HG03354 (cell line): ENCODE measurements around the gene ARHGAP24.
A peak's percentile ranks its signal among the peaks of the same experiment; 100 is the strongest.
"Not testable (repeated sequence)": the region's sequence is repeated elsewhere in the genome, so short reads cannot be mapped to it uniquely, and the experiment has no call there.

ENCODE experiments used
- ATAC-seq: cut with Tn5 transposase; IDR thresholded peaks from one replicate; pipeline ENCODE4 v1.9.1; 2021; ENCODE audit warnings: mild to moderate bottlenecking; ENCODE audit not compliant: unreplicated experiment, poor library complexity, severe bottlenecking

ARHGAP24 gene

GRCh38 chr4:85632981-85633380, 158.0 kb downstream of the ARHGAP24 start:
- ATAC-seq, result no peak

GRCh38 chr4:85637778-85638177, 162.8 kb downstream of the ARHGAP24 start:
- ATAC-seq, result no peak

DNA sequence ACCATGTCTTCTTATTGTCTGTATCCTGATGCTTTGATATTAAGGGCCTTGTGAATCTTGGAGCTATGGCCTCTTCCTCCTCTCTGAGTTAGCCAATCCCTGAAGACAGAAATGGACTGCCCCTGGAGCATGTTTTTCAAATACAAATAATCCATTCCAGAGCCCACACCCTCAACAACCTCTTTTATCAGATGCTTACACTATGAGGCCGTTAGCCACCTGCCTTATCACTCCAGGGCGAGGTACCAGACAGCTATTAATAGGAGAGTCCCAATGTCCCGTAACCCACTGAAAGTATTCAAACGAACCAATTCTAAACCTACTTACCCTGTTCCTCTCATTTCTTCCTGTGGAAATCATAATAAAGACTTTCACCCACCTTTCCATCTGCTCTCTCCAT, 165.0 kb downstream of the ARHGAP24 start:
- ATAC-seq, result no peak

- peak; percentile 76 for ATAC-seq
These were observed 167.6 kb downstream of the ARHGAP24 start for GRCh38 chr4:85642356-85643100.

DNA sequence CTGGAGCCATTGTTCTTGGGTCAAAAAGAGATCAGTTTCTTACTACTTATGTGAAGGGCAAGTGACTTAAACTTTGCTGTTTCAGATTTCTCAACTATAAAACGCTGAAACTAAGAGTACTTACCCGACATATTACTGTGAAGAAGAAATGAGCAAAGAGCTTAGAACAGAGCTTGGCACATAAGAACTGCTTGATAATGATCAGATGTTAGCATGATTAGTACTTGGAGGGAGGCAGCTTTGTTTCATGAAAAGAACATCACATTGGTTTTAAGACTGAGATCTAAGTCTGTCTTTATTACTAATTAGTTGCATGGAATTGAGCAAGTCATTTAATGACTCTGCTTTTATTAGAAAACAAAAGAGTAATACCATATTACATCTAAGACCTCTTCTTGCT, 169.1 kb downstream of the ARHGAP24 start:
- ATAC-seq, result no peak

DNA sequence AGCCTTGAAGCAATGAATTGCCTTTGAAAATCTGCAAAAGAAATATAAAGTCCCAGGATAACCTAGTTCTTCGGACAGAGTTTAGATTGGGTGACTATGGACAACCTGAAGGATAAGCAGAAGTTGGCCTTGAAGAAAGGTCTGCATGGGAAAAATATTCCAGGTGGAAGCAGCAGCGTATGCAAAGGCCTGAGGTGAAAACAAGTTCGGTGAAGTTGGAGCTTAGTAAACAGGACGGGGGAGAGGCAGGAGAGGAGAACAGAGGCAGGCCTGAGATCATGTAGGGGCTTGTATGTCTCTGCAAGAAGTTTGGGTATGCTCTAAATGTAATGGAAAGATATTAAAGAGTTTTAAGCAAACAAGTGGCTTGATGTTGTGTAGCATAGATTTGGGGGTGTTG, 176.0 kb downstream of the ARHGAP24 start:
- no peak for ATAC-seq

- no peak for ATAC-seq
These were observed 182.0 kb downstream of the ARHGAP24 start for GRCh38 chr4:85656759-85657505.

DNA sequence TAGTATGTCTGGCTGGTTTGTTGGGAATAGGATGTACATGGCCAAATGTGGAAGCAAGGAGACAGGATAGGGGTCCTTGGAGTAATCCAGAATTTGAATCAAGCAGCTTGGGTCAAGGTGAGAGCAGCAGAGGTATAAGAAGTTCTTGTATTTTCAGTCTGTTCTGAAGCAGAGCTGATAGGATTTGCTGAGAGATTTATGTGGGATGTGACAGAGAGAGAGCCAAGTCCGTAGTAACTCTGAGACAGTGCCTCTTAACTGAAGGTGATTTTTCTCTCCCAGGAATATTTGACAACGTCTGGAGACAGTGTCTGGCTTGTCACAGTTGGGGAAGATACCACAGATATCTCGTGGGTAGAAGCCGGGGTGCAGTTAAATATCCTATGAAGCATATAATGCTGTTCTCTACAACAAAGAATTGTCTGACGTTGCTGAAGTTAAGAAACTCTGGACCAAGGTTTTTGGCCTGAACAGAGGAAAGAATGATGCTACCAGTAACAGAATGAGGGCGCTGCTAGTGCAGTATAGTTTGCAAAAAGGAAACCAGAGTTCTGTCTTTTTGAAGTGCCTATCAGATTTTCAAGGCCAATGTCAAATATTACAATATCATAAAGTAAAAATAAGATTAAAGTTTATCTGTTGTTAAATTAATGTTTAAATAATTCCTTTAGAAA, 184.0 kb downstream of the ARHGAP24 start:
- no peak for ATAC-seq

DNA sequence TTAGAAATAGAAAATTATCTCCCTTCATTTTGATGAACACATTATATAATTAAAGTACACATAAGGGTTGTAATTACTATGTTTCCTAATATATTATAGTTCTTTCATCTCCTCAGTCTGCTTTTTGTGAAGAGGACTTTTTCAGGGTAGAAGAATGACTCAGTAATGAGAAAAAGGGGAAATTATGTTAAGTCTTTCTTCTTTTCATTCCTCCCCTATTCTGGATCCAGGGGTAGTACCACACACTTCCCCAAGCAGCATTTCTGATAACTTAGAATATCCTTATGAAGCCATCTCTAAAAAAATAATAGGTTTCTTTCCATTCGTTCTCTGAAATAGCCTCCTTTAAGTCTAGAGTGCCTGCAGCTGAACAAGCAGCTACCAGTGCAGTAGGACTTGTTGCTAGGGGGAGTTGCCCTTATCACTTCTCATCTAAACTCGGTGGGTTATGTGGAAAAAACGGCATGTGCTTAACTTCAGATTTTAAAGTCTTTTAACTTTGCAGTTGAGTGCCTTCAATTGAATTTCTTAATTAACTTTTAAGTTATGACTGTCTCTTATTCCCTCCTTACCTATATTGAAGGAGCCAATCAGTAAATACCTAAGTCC, 184.8 kb downstream of the ARHGAP24 start:
- no peak for ATAC-seq

GRCh38 chr4:85666625-85667024, 191.7 kb downstream of the ARHGAP24 start:
- ATAC-seq, result not testable (repeated sequence)

GRCh38 chr4:85669204-85669603, 194.3 kb downstream of the ARHGAP24 start:
- no peak for ATAC-seq

GRCh38 chr4:85669992-85670548, 195.1 kb downstream of the ARHGAP24 start:
- no peak for ATAC-seq

DNA sequence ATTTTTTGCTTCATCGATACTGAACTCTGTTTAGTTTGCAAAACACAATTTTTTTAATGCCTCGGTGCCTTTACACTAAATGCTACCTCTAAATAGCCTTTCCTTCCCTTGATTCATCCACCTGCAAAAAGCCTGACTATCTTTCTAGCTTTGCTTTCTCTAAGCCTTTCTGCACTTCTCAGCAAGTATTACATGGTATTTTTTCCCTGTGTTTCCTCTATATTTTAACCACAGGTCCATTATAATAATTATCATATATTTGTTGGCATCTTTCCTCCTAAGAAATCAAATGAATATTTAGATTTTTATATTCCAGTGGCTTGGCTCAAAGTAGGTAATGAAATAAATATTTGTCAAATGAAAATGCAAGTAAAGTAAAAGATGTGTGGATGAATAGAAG, 196.2 kb downstream of the ARHGAP24 start:
- no peak for ATAC-seq

GRCh38 chr4:85672116-85672515, 197.2 kb downstream of the ARHGAP24 start:
- ATAC-seq, result no peak

DNA sequence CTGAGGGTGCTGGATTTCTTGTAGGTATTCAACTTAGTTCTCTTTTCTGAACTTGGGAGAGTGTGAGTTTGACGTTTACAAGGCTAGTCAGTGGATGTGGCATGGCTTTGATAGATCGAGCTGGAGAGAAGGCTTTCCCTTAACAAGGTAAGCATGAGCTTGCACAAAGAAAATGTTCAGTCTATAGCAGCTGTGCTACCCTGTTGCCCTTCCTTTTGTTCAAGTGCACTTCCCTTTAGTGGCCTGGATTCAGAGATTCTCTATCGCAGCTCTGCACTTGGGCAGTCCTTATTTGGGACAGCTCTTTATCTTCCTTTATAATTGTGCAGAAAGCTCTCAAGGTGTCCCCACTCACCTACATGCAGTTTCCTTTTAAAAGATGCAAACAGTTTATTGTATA, 198.0 kb downstream of the ARHGAP24 start:
- ATAC-seq, result no peak

- ATAC-seq, result no peak
These were observed 198.6 kb downstream of the ARHGAP24 start for GRCh38 chr4:85673540-85673939.

- ATAC-seq, result no peak
These were observed 200.4 kb downstream of the ARHGAP24 start for GRCh38 chr4:85675076-85676049.

DNA sequence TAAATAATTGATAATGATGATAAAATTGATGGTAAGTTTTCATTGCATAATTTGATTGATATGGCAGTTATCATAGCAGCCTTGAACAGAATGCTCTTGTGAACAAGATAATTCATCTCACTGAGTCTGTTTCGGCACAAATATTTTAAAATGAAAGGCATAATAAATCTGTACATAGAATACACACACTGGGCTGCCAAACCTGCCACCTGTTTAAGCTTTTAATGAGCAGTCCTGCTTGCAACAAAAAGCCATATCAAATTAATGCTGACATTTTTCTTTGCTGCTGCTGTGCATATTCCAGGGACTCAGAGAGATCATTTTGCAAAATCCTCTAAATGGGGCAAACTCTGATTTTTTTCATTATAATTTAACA, 201.1 kb downstream of the ARHGAP24 start:
- no peak for ATAC-seq
